ENCODE data around the gene COPS7A.

The COPS7A gene

GRCh38 chr12:6771091-6771495 is 47.2 kb downstream of the COPS7A start:
- no peak for DNase-seq

GRCh38 chr12:6771509-6772330 is 47.9 kb downstream of the COPS7A start:
- no peak for DNase-seq

- peak; percentile 41 for DNase-seq
Observed at GRCh38 chr12:6772331-6772695, 48.5 kb downstream of the COPS7A start, which contains the start of gene LAG3. TSS of gene LAG3 (plus strand) at chr12:6772520. CDS start at chr12:6772853, 333 bp downstream.

- DNase-seq, result no peak
Observed at GRCh38 chr12:6772726-6773589, 49.1 kb downstream of the COPS7A start.

- DNase-seq, result peak; percentile 33
Observed at GRCh38 chr12:6773590-6774351, 49.9 kb downstream of the COPS7A start.

- no peak for DNase-seq
Observed at GRCh38 chr12:6774499-6775062, 50.7 kb downstream of the COPS7A start.

- no peak for DNase-seq
Observed at GRCh38 chr12:6775185-6776174, 51.6 kb downstream of the COPS7A start.

- no peak for DNase-seq
Observed at GRCh38 chr12:6777386-6777785, 53.5 kb downstream of the COPS7A start.

GRCh38 chr12:6778217-6778573 is 54.3 kb downstream of the COPS7A start:
- DNase-seq, result no peak

GRCh38 chr12:6778574-6779550 is 55.0 kb downstream of the COPS7A start:
- peak; percentile 93 for DNase-seq

- DNase-seq, result no peak
Observed at GRCh38 chr12:6779708-6780432, 56.0 kb downstream of the COPS7A start.

- DNase-seq, result no peak
Observed at GRCh38 chr12:6780573-6780972, 56.7 kb downstream of the COPS7A start.

Measured in CD4-positive, alpha-beta T cell treated with Interleukin-17A for 4 hours (primary cell).